ENCODE results near the gene PBRM1. TPM values are rescaled to one million over a fixed set of nuclear protein-coding genes. Genes with fewer than 3 reads are reported as not detected.

PBRM1 gene
- total and polyA plus RNA-seq, 2 experiments from 2014 or later, result 42.6 to 60.3 TPM

DNA sequence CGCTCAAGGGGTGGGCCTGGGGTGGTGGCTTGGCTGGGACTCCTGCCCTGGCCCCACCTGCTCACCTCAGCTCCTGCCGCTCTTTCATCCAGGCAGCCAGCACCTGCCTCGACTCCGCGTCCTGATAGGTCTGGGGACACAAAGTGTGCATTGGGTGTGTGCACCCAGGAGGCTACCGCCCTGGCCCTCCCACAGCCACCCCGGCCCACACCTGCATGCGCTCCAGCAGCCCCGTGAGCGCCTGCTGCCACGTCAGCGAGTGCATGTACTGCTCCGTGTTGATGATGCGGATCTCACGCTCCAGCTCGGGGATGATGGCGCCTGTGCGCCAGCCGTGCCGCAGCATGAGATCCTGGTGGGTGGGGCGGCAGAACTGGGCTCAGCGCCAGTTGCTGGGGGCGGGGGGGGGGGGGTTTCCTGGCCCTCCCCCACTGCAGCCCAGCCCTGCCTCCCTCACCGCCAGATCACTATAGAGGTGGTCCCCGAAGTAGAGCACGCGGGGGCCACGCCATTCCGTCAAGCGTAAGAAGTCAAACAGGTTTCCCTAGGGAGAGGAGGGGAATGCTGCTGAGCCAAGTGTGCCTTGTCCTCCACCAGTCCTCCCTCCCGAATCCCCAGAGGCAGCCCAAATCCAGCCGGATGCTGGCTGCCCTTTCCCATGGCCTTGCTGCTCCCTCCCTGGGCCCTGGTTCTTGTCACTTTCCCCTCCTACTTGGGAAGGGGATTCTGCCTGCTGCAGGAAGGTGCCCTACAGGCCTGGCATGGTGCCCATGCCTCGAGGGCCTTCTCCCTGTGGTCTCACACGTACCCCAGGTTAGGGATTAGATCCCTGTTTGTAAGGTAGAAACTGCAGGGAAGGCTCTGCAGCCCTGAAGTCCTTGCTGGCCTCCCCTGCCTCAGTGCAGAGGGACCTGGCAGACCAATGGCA is 160.7 kb downstream of the PBRM1 start:
- 88% methylated on average over 29 to 31 of the region's 34 CpGs for WGBS, 2 experiments (ENCODE audit: low coverage in 1 of 2, low lambda C conversion rate in 2 of 2, missing lambda C conversion rate in 2 of 2)
- no peaks in the 10 kb centered on the region for H3F3A ChIP-seq (ENCODE audit: insufficient read depth)
- TF ChIP-seq EZH2phosphoT487 (IDR thresholded peaks at IDR 0.05; ENCODE audit: insufficient read depth, low read depth) (no peak), EZH2 (IDR thresholded peaks at IDR 0.05; ENCODE audit: insufficient read depth, poor library complexity, severe bottlenecking) (no peak)
- H2AFZ ChIP-seq, result no peak overlapping the region
- peaks cover 9% of the 10 kb centered on the region for H3K79me2 ChIP-seq (ENCODE audit: insufficient read depth)
- no peak overlapping the region for H3K4me3 ChIP-seq
- DNase-seq, result no peak
- H3K4me2 ChIP-seq (ENCODE audit: unreplicated experiment), result no peak overlapping the region
- no peak overlapping the region for H3K27ac ChIP-seq
- peaks cover 3% of the 10 kb centered on the region; the same call in 1 of the 2 replicates for H3K4me1 ChIP-seq (ENCODE audit: insufficient read depth)
- no peaks in the 10 kb centered on the region for H3K9me3 ChIP-seq (ENCODE audit: low read depth)
- H3K36me3 ChIP-seq (ENCODE audit: low read depth), result no peaks in the 10 kb centered on the region
- no peaks in the 10 kb centered on the region for H3K27me3 ChIP-seq (replicated peaks; ENCODE audit: insufficient read depth)
- H3K9ac ChIP-seq, result no peak overlapping the region
- in situ Hi-C loops (cut with MboI), result no loop called here
- no peaks in the 10 kb centered on the region for H4K20me1 ChIP-seq (ENCODE audit: insufficient read depth)
- H3K9me2 ChIP-seq (ENCODE audit: insufficient read depth), result no peaks in the 10 kb centered on the region

DNA sequence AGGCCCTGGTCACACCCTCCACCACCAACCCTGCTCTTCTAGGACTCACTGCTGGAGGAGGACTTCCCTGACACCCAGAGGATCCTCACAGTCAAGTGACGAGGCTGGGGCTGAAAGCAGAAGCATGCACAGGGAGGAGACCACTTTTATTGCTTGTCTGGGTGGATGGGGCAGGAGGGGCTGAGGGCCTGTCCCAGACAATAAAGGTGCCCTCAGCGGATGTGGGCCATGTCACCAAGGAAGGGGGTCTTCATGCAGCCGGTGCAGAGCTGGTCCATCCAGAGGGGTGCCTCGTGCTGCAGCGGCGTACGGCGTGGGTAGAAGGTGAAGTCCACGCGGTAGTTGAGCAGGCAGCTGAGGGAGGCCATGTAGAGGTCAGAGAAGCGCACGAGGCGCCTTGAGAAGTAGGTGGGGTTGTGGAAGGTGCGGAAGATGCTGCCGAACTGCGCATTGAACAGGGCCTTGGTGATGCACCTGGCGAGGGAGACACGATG is 161.4 kb downstream of the PBRM1 start:
- DNase-seq, result no peak
- no peaks in the 10 kb centered on the region for H3K36me3 ChIP-seq (ENCODE audit: low read depth)
- H4K20me1 ChIP-seq (ENCODE audit: insufficient read depth), result no peaks in the 10 kb centered on the region
- no peaks in the 10 kb centered on the region for H3K4me1 ChIP-seq (ENCODE audit: insufficient read depth)
- no peaks in the 10 kb centered on the region for H3K9me3 ChIP-seq (ENCODE audit: low read depth)
- no peaks in the 10 kb centered on the region for H3F3A ChIP-seq (ENCODE audit: insufficient read depth)
- H3K79me2 ChIP-seq (ENCODE audit: insufficient read depth), result peaks cover 2% of the 10 kb centered on the region; the same call in 1 of the 2 replicates
- 94% methylated on average over 18 of the region's 18 CpGs for WGBS, 2 experiments (ENCODE audit: low coverage in 1 of 2, low lambda C conversion rate in 2 of 2, missing lambda C conversion rate in 2 of 2)
- in situ Hi-C loops (cut with MboI), result no loop called here
- H2AFZ ChIP-seq, result no peak overlapping the region
- H3K27me3 ChIP-seq (replicated peaks; ENCODE audit: insufficient read depth), result no peaks in the 10 kb centered on the region
- no peak overlapping the region for H3K4me2 ChIP-seq (ENCODE audit: unreplicated experiment)
- H3K4me3 ChIP-seq, result no peak overlapping the region
- no peak overlapping the region for H3K27ac ChIP-seq
- no peak overlapping the region for H3K9ac ChIP-seq
- no peaks in the 10 kb centered on the region for H3K9me2 ChIP-seq (ENCODE audit: insufficient read depth)
- TF ChIP-seq EZH2phosphoT487 (IDR thresholded peaks at IDR 0.05; ENCODE audit: insufficient read depth, low read depth), result no peak
- TF ChIP-seq EZH2 (IDR thresholded peaks at IDR 0.05; ENCODE audit: insufficient read depth, poor library complexity, severe bottlenecking), result no peak

DNA sequence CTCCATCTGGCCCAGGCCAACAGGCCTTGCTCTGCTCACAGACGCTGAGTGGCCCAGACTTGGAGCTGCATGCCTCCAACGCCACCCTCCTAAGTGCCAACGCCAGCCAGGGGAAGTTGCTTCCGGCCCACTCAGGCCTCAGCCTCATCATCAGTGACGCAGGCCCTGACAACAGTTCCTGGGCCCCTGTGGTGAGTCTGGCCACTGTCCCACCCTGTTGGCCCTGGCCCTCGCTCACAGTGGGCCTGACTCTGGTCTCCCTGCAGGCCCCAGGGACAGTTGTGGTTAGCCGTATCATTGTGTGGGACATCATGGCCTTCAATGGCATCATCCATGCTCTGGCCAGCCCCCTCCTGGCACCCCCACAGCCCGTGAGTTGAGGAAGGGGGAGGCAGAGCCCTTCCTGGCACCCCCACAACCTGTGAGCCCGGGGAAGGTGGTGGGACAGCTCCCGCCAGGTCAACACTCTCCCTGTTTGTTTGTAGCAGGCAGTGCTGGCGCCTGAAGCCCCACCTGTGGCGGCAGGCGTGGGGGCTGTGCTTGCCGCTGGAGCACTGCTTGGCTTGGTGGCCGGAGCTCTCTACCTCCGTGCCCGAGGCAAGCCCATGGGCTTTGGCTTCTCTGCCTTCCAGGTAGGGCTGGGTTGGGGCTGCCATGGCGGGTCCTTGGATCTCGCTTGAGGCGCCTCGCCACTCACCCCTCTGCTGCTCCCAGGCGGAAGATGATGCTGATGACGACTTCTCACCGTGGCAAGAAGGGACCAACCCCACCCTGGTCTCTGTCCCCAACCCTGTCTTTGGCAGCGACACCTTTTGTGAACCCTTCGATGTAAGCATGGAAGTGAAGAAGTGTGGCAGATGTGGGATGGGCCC is 162.1 kb downstream of the PBRM1 start:
- no peak for DNase-seq
- WGBS, 2 experiments (ENCODE audit: low coverage in 1 of 2, low lambda C conversion rate in 2 of 2, missing lambda C conversion rate in 2 of 2), result 91 to 92% methylated on average over 26 of the region's 26 CpGs
- Histone ChIP-seq H3K27ac (no peak overlapping the region), H3F3A (ENCODE audit: insufficient read depth) (no peaks in the 10 kb centered on the region), H3K27me3 (replicated peaks; ENCODE audit: insufficient read depth) (no peaks in the 10 kb centered on the region), H3K9me3 (ENCODE audit: low read depth) (no peaks in the 10 kb centered on the region), H3K4me1 (ENCODE audit: insufficient read depth) (no peaks in the 10 kb centered on the region), H3K9ac (no peak overlapping the region), H3K9me2 (ENCODE audit: insufficient read depth) (no peaks in the 10 kb centered on the region), H3K79me2 (ENCODE audit: insufficient read depth) (no peaks in the 10 kb centered on the region), H3K4me2 (ENCODE audit: unreplicated experiment) (no peak overlapping the region), H3K36me3 (ENCODE audit: low read depth) (no peaks in the 10 kb centered on the region), H4K20me1 (ENCODE audit: insufficient read depth) (no peaks in the 10 kb centered on the region), H2AFZ (no peak overlapping the region), H3K4me3 (no peak overlapping the region)
- in situ Hi-C loops (cut with MboI), result no loop called here
- no peak for TF ChIP-seq EZH2 (IDR thresholded peaks at IDR 0.05; ENCODE audit: insufficient read depth, poor library complexity, severe bottlenecking)
- no peak for TF ChIP-seq EZH2phosphoT487 (IDR thresholded peaks at IDR 0.05; ENCODE audit: insufficient read depth, low read depth)

DNA sequence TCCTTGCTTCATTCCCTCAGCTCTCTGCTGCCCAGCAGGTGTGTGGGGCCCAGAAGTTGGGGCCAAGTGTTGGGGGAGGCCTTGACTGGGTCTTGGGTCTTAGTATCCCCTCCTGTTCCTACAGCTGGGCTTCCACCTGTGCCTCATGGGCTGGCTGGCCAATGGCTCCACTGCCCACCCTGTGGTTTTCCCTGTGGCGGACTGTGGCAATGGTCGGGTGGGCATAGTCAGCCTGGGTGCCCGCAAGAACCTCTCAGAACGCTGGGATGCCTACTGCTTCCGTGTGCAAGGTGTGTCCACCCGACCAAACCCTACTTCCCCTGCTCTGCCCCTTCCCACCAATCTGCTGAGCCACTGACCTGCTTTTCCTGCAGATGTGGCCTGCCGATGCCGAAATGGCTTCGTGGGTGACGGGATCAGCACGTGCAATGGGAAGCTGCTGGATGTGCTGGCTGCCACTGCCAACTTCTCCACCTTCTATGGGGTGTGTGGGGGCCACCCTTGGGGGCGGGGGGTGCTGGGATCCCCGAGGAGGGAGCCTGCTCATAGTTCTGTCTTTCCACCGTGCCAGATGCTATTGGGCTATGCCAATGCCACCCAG is 163.0 kb downstream of the PBRM1 start:
- H4K20me1 ChIP-seq (ENCODE audit: insufficient read depth), result no peaks in the 10 kb centered on the region
- H3F3A ChIP-seq (ENCODE audit: insufficient read depth), result no peaks in the 10 kb centered on the region
- no peak overlapping the region for H3K27ac ChIP-seq
- 82 to 83% methylated on average over 14 of the region's 14 CpGs for WGBS, 2 experiments (ENCODE audit: low coverage in 1 of 2, low lambda C conversion rate in 2 of 2, missing lambda C conversion rate in 2 of 2)
- no peak overlapping the region for H3K9ac ChIP-seq
- H3K9me2 ChIP-seq (ENCODE audit: insufficient read depth), result no peaks in the 10 kb centered on the region
- no peak overlapping the region for H3K4me3 ChIP-seq
- no peak overlapping the region for H2AFZ ChIP-seq
- no peak overlapping the region for H3K4me2 ChIP-seq (ENCODE audit: unreplicated experiment)
- H3K27me3 ChIP-seq (replicated peaks; ENCODE audit: insufficient read depth), result no peaks in the 10 kb centered on the region
- no peaks in the 10 kb centered on the region for H3K36me3 ChIP-seq (ENCODE audit: low read depth)
- TF ChIP-seq EZH2 (IDR thresholded peaks at IDR 0.05; ENCODE audit: insufficient read depth, poor library complexity, severe bottlenecking) (no peak), EZH2phosphoT487 (IDR thresholded peaks at IDR 0.05; ENCODE audit: insufficient read depth, low read depth) (no peak)
- in situ Hi-C loops (cut with MboI), result no loop called here
- no peaks in the 10 kb centered on the region for H3K9me3 ChIP-seq (ENCODE audit: low read depth)
- H3K79me2 ChIP-seq (ENCODE audit: insufficient read depth), result no peaks in the 10 kb centered on the region
- no peaks in the 10 kb centered on the region for H3K4me1 ChIP-seq (ENCODE audit: insufficient read depth)
- no peak for DNase-seq

Data from GM23248 (cell line).